OCI-LY1 (cell line): ENCODE data around the gene PAX2.

Experiments used
- EZH2 ChIP-seq: fragments of 200-600 bp; sonication (generic), shearing (Covaris generic); IDR thresholded peaks from 2 replicates; pipeline ENCODE4 v1.8.0; 2017; ENCODE audit warnings: borderline replicate concordance, mixed run types, mild to moderate bottlenecking, antibody characterized with exemption, low read length, moderate library complexity, mixed read lengths
- TF ChIP-seq, protein P1 (sequence below): fragments of 200-600 bp; sonication (generic), shearing (Covaris generic); IDR thresholded peaks from 2 replicates; pipeline ENCODE4 v1.5.1; 2017; ENCODE audit warnings: mild to moderate bottlenecking, antibody characterized with exemption, low read length, moderate library complexity, mixed read lengths

- TF ChIP-seq, protein P1, sequence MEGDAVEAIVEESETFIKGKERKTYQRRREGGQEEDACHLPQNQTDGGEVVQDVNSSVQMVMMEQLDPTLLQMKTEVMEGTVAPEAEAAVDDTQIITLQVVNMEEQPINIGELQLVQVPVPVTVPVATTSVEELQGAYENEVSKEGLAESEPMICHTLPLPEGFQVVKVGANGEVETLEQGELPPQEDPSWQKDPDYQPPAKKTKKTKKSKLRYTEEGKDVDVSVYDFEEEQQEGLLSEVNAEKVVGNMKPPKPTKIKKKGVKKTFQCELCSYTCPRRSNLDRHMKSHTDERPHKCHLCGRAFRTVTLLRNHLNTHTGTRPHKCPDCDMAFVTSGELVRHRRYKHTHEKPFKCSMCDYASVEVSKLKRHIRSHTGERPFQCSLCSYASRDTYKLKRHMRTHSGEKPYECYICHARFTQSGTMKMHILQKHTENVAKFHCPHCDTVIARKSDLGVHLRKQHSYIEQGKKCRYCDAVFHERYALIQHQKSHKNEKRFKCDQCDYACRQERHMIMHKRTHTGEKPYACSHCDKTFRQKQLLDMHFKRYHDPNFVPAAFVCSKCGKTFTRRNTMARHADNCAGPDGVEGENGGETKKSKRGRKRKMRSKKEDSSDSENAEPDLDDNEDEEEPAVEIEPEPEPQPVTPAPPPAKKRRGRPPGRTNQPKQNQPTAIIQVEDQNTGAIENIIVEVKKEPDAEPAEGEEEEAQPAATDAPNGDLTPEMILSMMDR: no peak
- no peak for TF ChIP-seq EZH2
These were observed 55.5 kb downstream of the PAX2 start for GRCh38 chr10:100800931-100801330.
